PFSK-1 (cell line): ENCODE data around the gene PI4KB.

Experiments used
- SIN3A ChIP-seq: IDR thresholded peaks from 2 replicates; pipeline ENCODE4 v1.6.1; 2012; ENCODE audit warnings: mild to moderate bottlenecking, low read length, moderate library complexity, borderline replicate concordance; ENCODE audit not compliant: insufficient read depth
- TAF1 ChIP-seq: IDR thresholded peaks from 2 replicates; pipeline ENCODE4 v1.6.1; 2012; ENCODE audit warnings: low read length, control low read depth, borderline replicate concordance; ENCODE audit not compliant: insufficient read depth

DNA sequence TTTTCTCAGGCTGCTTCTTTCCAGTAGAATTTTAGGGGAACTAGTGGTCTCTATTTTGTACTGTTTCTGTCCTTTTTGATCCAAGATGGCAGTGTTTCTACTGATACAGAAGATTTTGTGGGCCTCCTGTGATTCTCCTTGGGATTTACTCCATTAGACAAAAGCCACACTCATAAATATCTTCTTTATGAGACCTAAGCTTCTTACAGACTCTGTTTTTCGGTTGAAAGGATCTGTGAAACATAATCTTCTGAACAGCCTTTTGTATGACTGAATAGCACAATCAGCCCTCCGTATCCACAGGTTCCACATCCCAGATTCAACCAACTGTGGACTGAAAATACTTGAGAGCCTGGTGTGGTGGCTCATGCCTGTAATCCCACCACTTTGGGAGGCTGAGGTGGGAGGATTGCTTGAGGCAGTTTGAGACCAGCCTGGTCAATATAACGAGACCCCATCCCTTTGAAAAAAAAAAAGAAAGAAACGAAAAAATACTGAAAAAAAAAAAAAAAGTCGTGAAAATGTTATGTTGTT lies 83.5 kb downstream of the PI4KB start:
- TF ChIP-seq TAF1 = no peak
- TF ChIP-seq SIN3A = no peak
